DOHH2 (cell line): ENCODE results near the gene CRYBA4.

ENCODE experiments used
- H3F3A ChIP-seq: fragments of 200-600 bp; sonication (generic), shearing (Covaris generic); 2 replicates; pipeline ENCODE4 v1.6.0; 2016; ENCODE audit warnings: antibody characterized with exemption, mild to moderate bottlenecking; ENCODE audit not compliant: control insufficient read depth, insufficient read depth
- H3K27ac ChIP-seq: fragments of 200-600 bp; sonication (generic); 2 replicates; pipeline ENCODE4 v1.5.1; 2014; ENCODE audit warnings: low read depth, mild to moderate bottlenecking, low read length, moderate library complexity
- H3K27me3 ChIP-seq: fragments of 200-600 bp; sonication (generic); 2 replicates; pipeline ENCODE4 v1.6.1; 2014; ENCODE audit warnings: mild to moderate bottlenecking, low read length, mixed read lengths; ENCODE audit not compliant: control insufficient read depth
- H3K36me3 ChIP-seq: fragments of 200-600 bp; sonication (generic); 2 replicates; pipeline ENCODE4 v1.6.1; 2014; ENCODE audit warnings: mild to moderate bottlenecking, low read length, moderate library complexity, mixed read lengths; ENCODE audit not compliant: control insufficient read depth
- H3K4me1 ChIP-seq: fragments of 200-600 bp; sonication (generic); 2 replicates; pipeline ENCODE4 v1.6.1; 2014; ENCODE audit warnings: mild to moderate bottlenecking, low read length, mixed read lengths; ENCODE audit not compliant: control insufficient read depth
- H3K4me2 ChIP-seq: fragments of 200-600 bp; sonication (generic); 2 replicates; pipeline ENCODE4 v1.6.0; 2014; ENCODE audit warnings: mild to moderate bottlenecking, low read length, moderate library complexity
- H3K4me3 ChIP-seq: fragments of 200-600 bp; sonication (generic); 2 replicates; pipeline ENCODE4 v1.5.1; 2014; ENCODE audit warnings: mild to moderate bottlenecking, low read length, mixed read lengths
- H3K79me2 ChIP-seq: fragments of 200-600 bp; sonication (generic); 2 replicates; pipeline ENCODE4 v1.6.1; 2014; ENCODE audit warnings: mild to moderate bottlenecking, low read length, mixed read lengths; ENCODE audit not compliant: control insufficient read depth
- H3K9me2 ChIP-seq: fragments of 200-600 bp; sonication (generic); replicated peaks from 2 replicates; pipeline ENCODE4 v1.6.1; 2014; ENCODE audit warnings: mild to moderate bottlenecking, low read length, mixed read lengths; ENCODE audit not compliant: control insufficient read depth
- H3K9me3 ChIP-seq: fragments of 200-600 bp; sonication (generic); 2 replicates; pipeline ENCODE4 v1.6.1; 2014; ENCODE audit warnings: antibody characterized with exemption, low read length, mixed read lengths; ENCODE audit not compliant: control insufficient read depth, insufficient read depth
- H4K20me1 ChIP-seq: fragments of 200-600 bp; sonication (generic); 2 replicates; pipeline ENCODE4 v1.6.0; 2014; ENCODE audit warnings: low read depth, mild to moderate bottlenecking, antibody characterized with exemption, low read length, moderate library complexity; ENCODE audit not compliant: control insufficient read depth, insufficient read depth
- EZH2phosphoT487 ChIP-seq: fragments of 200-600 bp; sonication (generic); IDR thresholded peaks from 2 replicates; pipeline ENCODE4 v1.6.1; 2017; ENCODE audit warnings: borderline replicate concordance, mild to moderate bottlenecking, antibody characterized with exemption, low read length, moderate library complexity, mixed read lengths
- TF ChIP-seq, protein P1 (sequence below): fragments of 200-600 bp; sonication (generic); IDR thresholded peaks from one replicate; pipeline ENCODE4 v1.5.1; 2014; ENCODE audit warnings: antibody characterized with exemption, mild to moderate bottlenecking, low read depth, low read length; ENCODE audit not compliant: poor library complexity, severe bottlenecking

CRYBA4 gene

GRCh38 chr22:26658161-26658560, 36.4 kb downstream of the CRYBA4 start:
- Histone ChIP-seq H3K36me3 (no peaks in the 10 kb centered on the region), H3K4me2 (peak overlapping the region; percentile 96), H3F3A (peaks cover 25% of the 10 kb centered on the region), H3K27me3 (peaks cover 18% of the 10 kb centered on the region), H3K4me3 (peak overlapping the region; percentile 73), H3K9me3 (no peaks in the 10 kb centered on the region), H4K20me1 (no peaks in the 10 kb centered on the region), H3K27ac (no peak overlapping the region), H3K9me2 (no peaks in the 10 kb centered on the region), H3K79me2 (no peaks in the 10 kb centered on the region), H3K4me1 (peaks cover 53% of the 10 kb centered on the region)
- TF ChIP-seq EZH2phosphoT487, result no peak
- TF ChIP-seq, protein P1, sequence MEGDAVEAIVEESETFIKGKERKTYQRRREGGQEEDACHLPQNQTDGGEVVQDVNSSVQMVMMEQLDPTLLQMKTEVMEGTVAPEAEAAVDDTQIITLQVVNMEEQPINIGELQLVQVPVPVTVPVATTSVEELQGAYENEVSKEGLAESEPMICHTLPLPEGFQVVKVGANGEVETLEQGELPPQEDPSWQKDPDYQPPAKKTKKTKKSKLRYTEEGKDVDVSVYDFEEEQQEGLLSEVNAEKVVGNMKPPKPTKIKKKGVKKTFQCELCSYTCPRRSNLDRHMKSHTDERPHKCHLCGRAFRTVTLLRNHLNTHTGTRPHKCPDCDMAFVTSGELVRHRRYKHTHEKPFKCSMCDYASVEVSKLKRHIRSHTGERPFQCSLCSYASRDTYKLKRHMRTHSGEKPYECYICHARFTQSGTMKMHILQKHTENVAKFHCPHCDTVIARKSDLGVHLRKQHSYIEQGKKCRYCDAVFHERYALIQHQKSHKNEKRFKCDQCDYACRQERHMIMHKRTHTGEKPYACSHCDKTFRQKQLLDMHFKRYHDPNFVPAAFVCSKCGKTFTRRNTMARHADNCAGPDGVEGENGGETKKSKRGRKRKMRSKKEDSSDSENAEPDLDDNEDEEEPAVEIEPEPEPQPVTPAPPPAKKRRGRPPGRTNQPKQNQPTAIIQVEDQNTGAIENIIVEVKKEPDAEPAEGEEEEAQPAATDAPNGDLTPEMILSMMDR, result no peak

DNA sequence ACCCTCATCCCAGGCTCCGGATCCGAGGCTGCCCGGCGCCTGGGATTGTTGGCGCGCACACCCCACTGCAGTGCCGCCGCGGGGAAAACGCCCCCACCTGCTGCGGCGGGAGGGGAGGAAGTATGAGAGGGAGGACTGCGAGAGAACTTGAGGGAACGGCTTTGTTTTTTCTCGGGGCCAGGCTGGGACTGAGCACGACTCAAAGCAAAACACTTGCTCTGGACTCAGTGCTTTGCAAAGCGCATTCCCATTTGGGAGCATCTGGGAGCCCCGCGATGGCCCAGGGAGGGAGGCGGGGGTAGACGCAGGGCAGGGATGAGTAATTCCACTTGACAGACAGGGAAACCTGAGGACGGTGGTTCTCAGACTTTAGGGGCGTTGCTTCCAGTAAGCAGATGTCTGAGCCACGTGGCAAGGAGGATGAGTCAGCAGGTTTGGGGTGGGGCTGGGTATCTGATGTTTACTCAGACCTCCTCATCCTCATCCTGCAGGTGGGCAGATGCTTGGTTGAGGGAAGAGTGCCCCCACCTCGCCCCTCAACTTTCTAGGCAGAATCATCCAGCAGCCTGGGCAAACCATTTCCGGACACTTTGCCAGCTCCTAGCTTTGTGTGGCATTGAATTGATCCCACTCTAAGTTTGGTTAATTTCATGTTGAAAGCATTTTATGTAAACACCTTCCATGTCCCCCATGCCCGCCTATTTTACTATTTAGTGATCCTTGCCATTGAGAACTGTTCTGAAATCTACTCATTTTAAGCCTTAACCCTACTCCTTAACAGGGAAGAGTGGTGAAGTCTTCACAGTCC, 37.1 kb downstream of the CRYBA4 start:
- Histone ChIP-seq H3K9me3 (no peaks in the 10 kb centered on the region), H3K4me1 (peaks cover 60% of the 10 kb centered on the region), H3K36me3 (no peaks in the 10 kb centered on the region), H3F3A (peaks cover 25% of the 10 kb centered on the region), H3K79me2 (no peaks in the 10 kb centered on the region), H3K27ac (peak overlapping the region; percentile 9; the same call in 1 of the 2 replicates), H4K20me1 (no peaks in the 10 kb centered on the region), H3K4me2 (peak overlapping the region; percentile 96), H3K4me3 (peak overlapping the region; percentile 73), H3K27me3 (peaks cover 17% of the 10 kb centered on the region), H3K9me2 (no peaks in the 10 kb centered on the region)
- no peak for TF ChIP-seq EZH2phosphoT487
- TF ChIP-seq, protein P1, result no peak

- Histone ChIP-seq H3K4me2 (no peak overlapping the region), H3K27ac (no peak overlapping the region), H3K9me2 (no peaks in the 10 kb centered on the region), H3F3A (peaks cover 29% of the 10 kb centered on the region), H3K36me3 (no peaks in the 10 kb centered on the region), H4K20me1 (no peaks in the 10 kb centered on the region), H3K9me3 (no peaks in the 10 kb centered on the region), H3K4me1 (peaks cover 75% of the 10 kb centered on the region), H3K79me2 (no peaks in the 10 kb centered on the region), H3K4me3 (no peak overlapping the region), H3K27me3 (peaks cover 17% of the 10 kb centered on the region)
- no peak for TF ChIP-seq EZH2phosphoT487
- TF ChIP-seq, protein P1, result no peak
These were observed 38.6 kb downstream of the CRYBA4 start for GRCh38 chr22:26660356-26660755.
